NT2/D1 (cell line): ENCODE results near the gene C2orf78.

Experiments used
- SUZ12 ChIP-seq: IDR thresholded peaks from 2 replicates; pipeline ENCODE4 v1.6.1; 2011; ENCODE audit not compliant: insufficient read length, insufficient read depth; ENCODE audit errors: extremely low read depth
- YY1 ChIP-seq: IDR thresholded peaks from 2 replicates; pipeline ENCODE4 v1.6.1; 2011; ENCODE audit not compliant: insufficient read length, insufficient read depth
- ZNF274 ChIP-seq: IDR thresholded peaks from 2 replicates; pipeline ENCODE4 v1.6.1; 2011; ENCODE audit warnings: mild to moderate bottlenecking, low read depth, low read length

DNA sequence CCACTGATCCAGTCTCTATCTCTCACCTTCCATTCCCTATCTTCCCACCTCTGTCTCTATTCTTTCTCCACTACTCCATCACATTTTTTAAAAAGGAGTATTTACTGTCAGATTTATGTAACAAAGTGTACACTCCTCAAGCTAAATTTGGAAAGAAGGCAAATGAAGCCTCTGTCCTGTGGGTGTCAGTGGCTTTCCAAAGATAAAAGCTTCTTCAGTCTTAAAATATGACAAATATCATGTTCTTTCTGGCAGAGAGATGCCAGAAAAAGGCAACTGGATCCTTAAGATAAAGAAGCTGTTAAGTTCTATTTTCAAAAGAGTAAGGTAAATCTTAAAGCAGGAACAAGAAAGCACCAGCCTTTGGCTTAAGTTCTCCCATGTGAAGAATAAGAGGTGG lies 11.2 kb upstream of the C2orf78 start:
- TF ChIP-seq ZNF274 (no peak), SUZ12 (no peak), YY1 (no peak)
